ENCODE data around the gene PHF12. TPM values are rescaled to one million over a fixed set of nuclear protein-coding genes. Genes with fewer than 3 reads are reported as not detected.

The PHF12 gene
- total and polyA plus RNA-seq, 2 of the 13 experiments (the other 11 are each of a cell fraction or from before 2014, with no cell fraction given): 9.8 to 17.1 TPM

DNA sequence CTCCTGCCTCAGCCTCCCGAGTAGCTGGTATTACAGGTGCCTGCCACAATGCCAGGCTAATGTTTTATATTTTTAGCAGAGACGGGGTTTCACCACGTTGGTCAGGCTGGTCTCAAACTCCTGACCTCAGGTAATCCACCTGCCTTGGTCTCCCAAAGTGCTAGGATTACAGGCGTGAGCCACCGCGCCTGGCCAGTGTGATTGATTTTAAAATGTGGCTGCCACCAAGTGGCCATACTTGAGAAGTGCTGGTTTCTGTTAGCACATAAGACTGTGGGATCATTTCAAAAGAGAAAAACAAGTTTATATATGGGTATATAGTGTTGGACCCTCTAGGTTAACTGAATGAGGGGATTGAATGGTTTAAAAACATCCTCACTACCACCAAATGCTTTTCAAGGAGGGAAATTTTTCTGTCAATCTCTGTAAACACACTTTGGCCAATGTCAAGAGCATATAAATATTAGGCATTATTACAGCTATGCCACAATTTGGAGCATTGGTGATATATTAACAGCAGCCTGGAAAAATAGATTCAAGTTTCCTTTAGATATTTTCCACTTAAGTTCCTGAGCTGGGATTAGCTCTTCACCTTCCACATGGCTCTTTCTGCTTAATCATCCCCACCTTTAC is 34.9 kb downstream of the PHF12 start:
- ATAC-seq: peak; percentile 78
- in situ Hi-C loops (cut with HindIII; ENCODE audit: extremely low pct_ligation_motif_present, low pct_unique_long_range_greater_than_20kb) (no loop called here), intact Hi-C loops (cut with micrococcal nuclease; ENCODE audit: unreplicated experiment) (loop anchor here (2.0 kb wide), 2 partner anchors 14 to 154 kb away; partner anchors contain the start of gene DHRS13)
- ChIA-PET CTCF (ENCODE audit: low intra/inter-chr PET ratio, low total read pairs) (interaction anchor here (0.7 to 2.9 kb wide), 4 partner anchors 13 to 269 kb away, joined by 3 to 36 read pairs (median 6); partner anchors contain the start of genes DHRS13 and TLCD1), POLR2A (no interaction called here)
- Histone ChIP-seq H2AFZ (ENCODE audit: low read length) (no peak overlapping the region), H3K27me3 (ENCODE audit: control insufficient read depth in 1 of 2, insufficient read depth in 2 of 2, low read length in 2 of 2) (no peaks in the 10 kb centered on the region), H3K9ac (ENCODE audit: insufficient read depth, low read depth, low read length) (no peak overlapping the region), H4K20me1 (ENCODE audit: insufficient read depth, low read length) (no peaks in the 10 kb centered on the region; the same call in 1 of the 2 replicates), H3K79me2 (ENCODE audit: insufficient read depth, low read length) (no peaks in the 10 kb centered on the region), H3K4me3 (replicated peaks in 1 of 3; ENCODE audit: insufficient read depth in 1 of 3, low read depth in 2 of 3, low read length in 3 of 3) (no peak overlapping the region), H3K36me3 (replicated peaks in 1 of 2; ENCODE audit: control insufficient read depth in 1 of 2, insufficient read depth in 2 of 2, low read length in 2 of 2) (peaks cover 44 to 90% of the 10 kb centered on the region in 2 experiments), H3K9me3 (ENCODE audit: low read length) (no peaks in the 10 kb centered on the region), H3K4me2 (ENCODE audit: low read depth, low read length) (no peak overlapping the region), H3K4me1 (ENCODE audit: insufficient read depth, low read length) (peaks cover 19% of the 10 kb centered on the region), H3K27ac (ENCODE audit: extremely low read length, insufficient read depth, low read length) (no peak overlapping the region)
- 71% methylated on average over 6 of the region's 6 CpGs for WGBS (ENCODE audit: low lambda C conversion rate)
- peak; percentile 38 for DNase-seq (ENCODE audit: low spot score)
- BruUV-seq (replicated peaks): no TSS peak
- FAIRE-seq: peak; percentile 78
- TF ChIP-seq SAP130 (CRISPR knock-in tag; IDR thresholded peaks at IDR 0.05; ENCODE audit: low read depth) (peak; percentile 40; the same call in 1 of the 2 replicates), TEAD2 (CRISPR knock-in tag; IDR thresholded peaks at IDR 0.05) (no peak), ZNF598 (CRISPR knock-in tag; IDR thresholded peaks at IDR 0.05; ENCODE audit: borderline replicate concordance) (0 out of 2 replicates have a peak, but pooled peaks have one; percentile 40), ZSCAN21 (CRISPR knock-in tag; IDR thresholded peaks at IDR 0.05; ENCODE audit: borderline replicate concordance) (no peak), STAG1 (CRISPR knock-in tag; IDR thresholded peaks at IDR 0.05) (peak; percentile 75), KDM3A (CRISPR knock-in tag; IDR thresholded peaks at IDR 0.05; ENCODE audit: low read depth) (0 out of 2 replicates have a peak, but pooled peaks have one; percentile 42), GABPB1 (CRISPR knock-in tag; IDR thresholded peaks at IDR 0.05) (no peak), ZNF614 (CRISPR knock-in tag; IDR thresholded peaks at IDR 0.05; ENCODE audit: borderline replicate concordance) (no peak), SMC3 (IDR thresholded peaks at IDR 0.05; ENCODE audit: low read length) (peak; percentile 56), CBX5 (CRISPR knock-in tag; IDR thresholded peaks at IDR 0.05; ENCODE audit: borderline replicate concordance) (no peak)
- TF ChIP-seq, protein P1, sequence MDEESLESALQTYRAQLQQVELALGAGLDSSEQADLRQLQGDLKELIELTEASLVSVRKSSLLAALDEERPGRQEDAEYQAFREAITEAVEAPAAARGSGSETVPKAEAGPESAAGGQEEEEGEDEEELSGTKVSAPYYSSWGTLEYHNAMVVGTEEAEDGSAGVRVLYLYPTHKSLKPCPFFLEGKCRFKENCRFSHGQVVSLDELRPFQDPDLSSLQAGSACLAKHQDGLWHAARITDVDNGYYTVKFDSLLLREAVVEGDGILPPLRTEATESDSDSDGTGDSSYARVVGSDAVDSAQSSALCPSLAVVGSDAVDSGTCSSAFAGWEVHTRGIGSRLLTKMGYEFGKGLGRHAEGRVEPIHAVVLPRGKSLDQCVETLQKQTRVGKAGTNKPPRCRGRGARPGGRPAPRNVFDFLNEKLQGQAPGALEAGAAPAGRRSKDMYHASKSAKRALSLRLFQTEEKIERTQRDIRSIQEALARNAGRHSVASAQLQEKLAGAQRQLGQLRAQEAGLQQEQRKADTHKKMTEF (CRISPR knock-in tag; IDR thresholded peaks at IDR 0.05): 0 out of 2 replicates have a peak, but pooled peaks have one; percentile 18
- TF ChIP-seq, protein P2, sequence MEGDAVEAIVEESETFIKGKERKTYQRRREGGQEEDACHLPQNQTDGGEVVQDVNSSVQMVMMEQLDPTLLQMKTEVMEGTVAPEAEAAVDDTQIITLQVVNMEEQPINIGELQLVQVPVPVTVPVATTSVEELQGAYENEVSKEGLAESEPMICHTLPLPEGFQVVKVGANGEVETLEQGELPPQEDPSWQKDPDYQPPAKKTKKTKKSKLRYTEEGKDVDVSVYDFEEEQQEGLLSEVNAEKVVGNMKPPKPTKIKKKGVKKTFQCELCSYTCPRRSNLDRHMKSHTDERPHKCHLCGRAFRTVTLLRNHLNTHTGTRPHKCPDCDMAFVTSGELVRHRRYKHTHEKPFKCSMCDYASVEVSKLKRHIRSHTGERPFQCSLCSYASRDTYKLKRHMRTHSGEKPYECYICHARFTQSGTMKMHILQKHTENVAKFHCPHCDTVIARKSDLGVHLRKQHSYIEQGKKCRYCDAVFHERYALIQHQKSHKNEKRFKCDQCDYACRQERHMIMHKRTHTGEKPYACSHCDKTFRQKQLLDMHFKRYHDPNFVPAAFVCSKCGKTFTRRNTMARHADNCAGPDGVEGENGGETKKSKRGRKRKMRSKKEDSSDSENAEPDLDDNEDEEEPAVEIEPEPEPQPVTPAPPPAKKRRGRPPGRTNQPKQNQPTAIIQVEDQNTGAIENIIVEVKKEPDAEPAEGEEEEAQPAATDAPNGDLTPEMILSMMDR (CRISPR knock-in tag; IDR thresholded peaks at IDR 0.05): peak; percentile 79
- TF ChIP-seq, protein P3, sequence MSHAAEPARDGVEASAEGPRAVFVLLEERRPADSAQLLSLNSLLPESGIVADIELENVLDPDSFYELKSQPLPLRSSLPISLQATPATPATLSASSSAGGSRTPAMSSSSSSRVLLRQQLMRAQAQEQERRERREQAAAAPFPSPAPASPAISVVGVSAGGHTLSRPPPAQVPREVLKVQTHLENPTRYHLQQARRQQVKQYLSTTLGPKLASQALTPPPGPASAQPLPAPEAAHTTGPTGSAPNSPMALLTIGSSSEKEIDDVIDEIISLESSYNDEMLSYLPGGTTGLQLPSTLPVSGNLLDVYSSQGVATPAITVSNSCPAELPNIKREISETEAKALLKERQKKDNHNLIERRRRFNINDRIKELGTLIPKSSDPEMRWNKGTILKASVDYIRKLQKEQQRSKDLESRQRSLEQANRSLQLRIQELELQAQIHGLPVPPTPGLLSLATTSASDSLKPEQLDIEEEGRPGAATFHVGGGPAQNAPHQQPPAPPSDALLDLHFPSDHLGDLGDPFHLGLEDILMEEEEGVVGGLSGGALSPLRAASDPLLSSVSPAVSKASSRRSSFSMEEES (CRISPR knock-in tag; IDR thresholded peaks at IDR 0.05): 0 out of 2 replicates have a peak, but pooled peaks have one; percentile 17
- TF ChIP-seq, protein P4, sequence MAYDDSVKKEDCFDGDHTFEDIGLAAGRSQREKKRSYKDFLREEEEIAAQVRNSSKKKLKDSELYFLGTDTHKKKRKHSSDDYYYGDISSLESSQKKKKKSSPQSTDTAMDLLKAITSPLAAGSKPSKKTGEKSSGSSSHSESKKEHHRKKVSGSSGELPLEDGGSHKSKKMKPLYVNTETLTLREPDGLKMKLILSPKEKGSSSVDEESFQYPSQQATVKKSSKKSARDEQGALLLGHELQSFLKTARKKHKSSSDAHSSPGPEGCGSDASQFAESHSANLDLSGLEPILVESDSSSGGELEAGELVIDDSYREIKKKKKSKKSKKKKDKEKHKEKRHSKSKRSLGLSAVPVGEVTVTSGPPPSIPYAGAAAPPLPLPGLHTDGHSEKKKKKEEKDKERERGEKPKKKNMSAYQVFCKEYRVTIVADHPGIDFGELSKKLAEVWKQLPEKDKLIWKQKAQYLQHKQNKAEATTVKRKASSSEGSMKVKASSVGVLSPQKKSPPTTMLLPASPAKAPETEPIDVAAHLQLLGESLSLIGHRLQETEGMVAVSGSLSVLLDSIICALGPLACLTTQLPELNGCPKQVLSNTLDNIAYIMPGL (CRISPR knock-in tag; IDR thresholded peaks at IDR 0.05; ENCODE audit: borderline replicate concordance in 1 of 2, low read depth in 1 of 2): 0 out of 4 replicates have a peak, but pooled peaks of 1 of the 2 experiments have one; percentile 19
